Measurements from ENCODE around the gene PCSK5. TPM values are rescaled to one million over a fixed set of nuclear protein-coding genes. Genes with fewer than 3 reads are reported as not detected.
A peak's percentile ranks its signal among the peaks of the same experiment; 100 is the strongest.

PCSK5 gene
- total RNA-seq, 4 donors from 2014 or later = 22.0 to 37.4 (median 27.8) TPM

- H3K9me3 ChIP-seq = no peaks in the 10 kb centered on the region
- no peaks in the 10 kb centered on the region for H3K36me3 ChIP-seq
- no peak for DNase-seq (ENCODE audit: extremely low spot score)
- H3K27ac ChIP-seq (replicated peaks in 1 of 4) = no peak overlapping the region
- H3K4me1 ChIP-seq = peaks cover 0 to 7% (median 0%) of the 10 kb centered on the region in 4 donors
- 100% methylated on average over 2 of the region's 2 CpGs for WGBS
- no peak for TF ChIP-seq EP300 (IDR thresholded peaks at IDR 0.05)
- intact Hi-C loops (cut with DNase I) = loop anchor here (10.0 kb wide), 2 partner anchors 96 to 176 kb away; no protein-coding TSS in a partner anchor
- H3K4me3 ChIP-seq = no peak overlapping the region
- no peaks in the 10 kb centered on the region for H3K27me3 ChIP-seq
Observed at GRCh38 chr9:76290555-76290954, 400.1 kb downstream of the PCSK5 start.

- DNase-seq (ENCODE audit: extremely low spot score) = no peak
- TF ChIP-seq, protein P1, sequence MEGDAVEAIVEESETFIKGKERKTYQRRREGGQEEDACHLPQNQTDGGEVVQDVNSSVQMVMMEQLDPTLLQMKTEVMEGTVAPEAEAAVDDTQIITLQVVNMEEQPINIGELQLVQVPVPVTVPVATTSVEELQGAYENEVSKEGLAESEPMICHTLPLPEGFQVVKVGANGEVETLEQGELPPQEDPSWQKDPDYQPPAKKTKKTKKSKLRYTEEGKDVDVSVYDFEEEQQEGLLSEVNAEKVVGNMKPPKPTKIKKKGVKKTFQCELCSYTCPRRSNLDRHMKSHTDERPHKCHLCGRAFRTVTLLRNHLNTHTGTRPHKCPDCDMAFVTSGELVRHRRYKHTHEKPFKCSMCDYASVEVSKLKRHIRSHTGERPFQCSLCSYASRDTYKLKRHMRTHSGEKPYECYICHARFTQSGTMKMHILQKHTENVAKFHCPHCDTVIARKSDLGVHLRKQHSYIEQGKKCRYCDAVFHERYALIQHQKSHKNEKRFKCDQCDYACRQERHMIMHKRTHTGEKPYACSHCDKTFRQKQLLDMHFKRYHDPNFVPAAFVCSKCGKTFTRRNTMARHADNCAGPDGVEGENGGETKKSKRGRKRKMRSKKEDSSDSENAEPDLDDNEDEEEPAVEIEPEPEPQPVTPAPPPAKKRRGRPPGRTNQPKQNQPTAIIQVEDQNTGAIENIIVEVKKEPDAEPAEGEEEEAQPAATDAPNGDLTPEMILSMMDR (IDR thresholded peaks at IDR 0.05) = no peak
- TF ChIP-seq POLR2AphosphoS5 (IDR thresholded peaks at IDR 0.05) (no peak), EP300 (IDR thresholded peaks at IDR 0.05) (no peak), POLR2A (IDR thresholded peaks at IDR 0.05; ENCODE audit: low read depth) (no peak)
- 77% methylated on average over 7 of the region's 7 CpGs for WGBS
- H3K36me3 ChIP-seq = no peaks in the 10 kb centered on the region
- H3K27ac ChIP-seq (replicated peaks in 1 of 4) = no peak overlapping the region
- H3K9me3 ChIP-seq = no peaks in the 10 kb centered on the region
- H3K27me3 ChIP-seq = no peaks in the 10 kb centered on the region
- no peak overlapping the region for H3K4me3 ChIP-seq
- H3K4me1 ChIP-seq = peaks cover 0 to 14% (median 5%) of the 10 kb centered on the region in 4 donors
- intact Hi-C loops (cut with DNase I) = loop anchor here (10.0 kb wide), 2 partner anchors 97 to 177 kb away; no protein-coding TSS in a partner anchor
Observed at GRCh38 chr9:76292246-76292645, 401.8 kb downstream of the PCSK5 start.

- no peak overlapping the region for H3K4me3 ChIP-seq
- DNase-seq (ENCODE audit: extremely low spot score) = no peak
- peaks cover 0 to 16% (median 8%) of the 10 kb centered on the region in 4 donors for H3K4me1 ChIP-seq
- intact Hi-C loops (cut with DNase I) = loop anchor here (10.0 kb wide), 2 partner anchors 98 to 178 kb away; no protein-coding TSS in a partner anchor
- WGBS = 62% methylated on average over 5 of the region's 5 CpGs
- no peak overlapping the region for H3K27ac ChIP-seq (replicated peaks in 1 of 4)
- H3K36me3 ChIP-seq = no peaks in the 10 kb centered on the region
- no peaks in the 10 kb centered on the region for H3K9me3 ChIP-seq
- H3K27me3 ChIP-seq = no peaks in the 10 kb centered on the region
- TF ChIP-seq EP300 (IDR thresholded peaks at IDR 0.05) (no peak), POLR2AphosphoS5 (IDR thresholded peaks at IDR 0.05) (no peak), POLR2A (IDR thresholded peaks at IDR 0.05; ENCODE audit: low read depth) (no peak)
- TF ChIP-seq, protein P1 (IDR thresholded peaks at IDR 0.05) = no peak
Observed at GRCh38 chr9:76292658-76293057, 402.2 kb downstream of the PCSK5 start.

GRCh38 chr9:76294301-76294700 is 403.8 kb downstream of the PCSK5 start:
- no peaks in the 10 kb centered on the region for H3K9me3 ChIP-seq
- no peaks in the 10 kb centered on the region for H3K36me3 ChIP-seq
- DNase-seq (ENCODE audit: extremely low spot score) = no peak
- 59% methylated on average over 5 of the region's 5 CpGs for WGBS
- intact Hi-C loops (cut with DNase I) = loop anchor here (10.0 kb wide), 2 partner anchors 100 to 180 kb away; no protein-coding TSS in a partner anchor
- peaks cover 0 to 30% (median 21%) of the 10 kb centered on the region in 4 donors for H3K4me1 ChIP-seq
- no peak overlapping the region for H3K27ac ChIP-seq (replicated peaks in 1 of 4)
- H3K27me3 ChIP-seq = no peaks in the 10 kb centered on the region
- no peak overlapping the region for H3K4me3 ChIP-seq
- no peak for TF ChIP-seq POLR2AphosphoS5 (IDR thresholded peaks at IDR 0.05)
- TF ChIP-seq, protein P1 (IDR thresholded peaks at IDR 0.05) = no peak
- TF ChIP-seq POLR2A (IDR thresholded peaks at IDR 0.05; ENCODE audit: low read depth) = no peak
- no peak for TF ChIP-seq EP300 (IDR thresholded peaks at IDR 0.05)

GRCh38 chr9:76296561-76297310 is 406.3 kb downstream of the PCSK5 start:
- Histone ChIP-seq H3K9me3 (no peaks in the 10 kb centered on the region), H3K4me1 (peaks cover 0 to 30% (median 21%) of the 10 kb centered on the region in 4 donors), H3K27me3 (no peaks in the 10 kb centered on the region), H3K36me3 (no peaks in the 10 kb centered on the region), H3K4me3 (no peak overlapping the region), H3K27ac (replicated peaks in 1 of 4) (peak overlapping the region; percentile 18 to 55 (median 50))
- DNase-seq (ENCODE audit: extremely low spot score) = no peak
- 88% methylated on average over 9 of the region's 11 CpGs for WGBS
- TF ChIP-seq POLR2AphosphoS5 (IDR thresholded peaks at IDR 0.05) (no peak), POLR2A (IDR thresholded peaks at IDR 0.05; ENCODE audit: low read depth) (no peak), EP300 (IDR thresholded peaks at IDR 0.05) (no peak)
- TF ChIP-seq, protein P1 (IDR thresholded peaks at IDR 0.05) = no peak
- intact Hi-C loops (cut with DNase I) = loop anchor here (10.0 kb wide), 2 partner anchors 102 to 182 kb away; no protein-coding TSS in a partner anchor
